ENCODE data around the gene CLOCK.

DNA sequence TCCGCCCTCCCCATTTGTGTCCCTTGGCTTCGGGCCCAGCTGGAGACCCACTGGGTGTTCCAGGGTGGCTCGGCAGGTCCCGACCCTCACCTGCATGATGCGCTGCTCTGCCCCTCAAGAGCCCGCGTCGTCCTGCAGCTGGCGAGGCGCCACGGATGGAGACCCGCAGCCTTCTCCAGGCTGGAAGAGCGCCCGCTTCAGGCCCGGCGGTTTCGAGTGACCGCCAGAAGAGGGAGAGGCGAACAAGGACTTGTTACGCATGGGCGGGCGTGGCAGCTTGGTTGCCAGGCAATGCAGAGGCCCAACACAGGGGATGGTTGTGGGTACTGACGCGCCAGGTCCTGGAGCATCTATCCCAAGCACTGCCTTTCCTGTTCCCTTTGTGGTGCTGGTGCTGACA lies 45.3 kb upstream of the CLOCK start, which contains the start of gene PDCL2:
- TF ChIP-seq, protein P1, sequence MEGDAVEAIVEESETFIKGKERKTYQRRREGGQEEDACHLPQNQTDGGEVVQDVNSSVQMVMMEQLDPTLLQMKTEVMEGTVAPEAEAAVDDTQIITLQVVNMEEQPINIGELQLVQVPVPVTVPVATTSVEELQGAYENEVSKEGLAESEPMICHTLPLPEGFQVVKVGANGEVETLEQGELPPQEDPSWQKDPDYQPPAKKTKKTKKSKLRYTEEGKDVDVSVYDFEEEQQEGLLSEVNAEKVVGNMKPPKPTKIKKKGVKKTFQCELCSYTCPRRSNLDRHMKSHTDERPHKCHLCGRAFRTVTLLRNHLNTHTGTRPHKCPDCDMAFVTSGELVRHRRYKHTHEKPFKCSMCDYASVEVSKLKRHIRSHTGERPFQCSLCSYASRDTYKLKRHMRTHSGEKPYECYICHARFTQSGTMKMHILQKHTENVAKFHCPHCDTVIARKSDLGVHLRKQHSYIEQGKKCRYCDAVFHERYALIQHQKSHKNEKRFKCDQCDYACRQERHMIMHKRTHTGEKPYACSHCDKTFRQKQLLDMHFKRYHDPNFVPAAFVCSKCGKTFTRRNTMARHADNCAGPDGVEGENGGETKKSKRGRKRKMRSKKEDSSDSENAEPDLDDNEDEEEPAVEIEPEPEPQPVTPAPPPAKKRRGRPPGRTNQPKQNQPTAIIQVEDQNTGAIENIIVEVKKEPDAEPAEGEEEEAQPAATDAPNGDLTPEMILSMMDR (IDR thresholded peaks at IDR 0.05; ENCODE audit: low read depth, low read length) = no peak
- no peak for TF ChIP-seq EZH2phosphoT487 (IDR thresholded peaks at IDR 0.05; ENCODE audit: low read depth)

Measured in OCI-LY3 (cell line).